Measurements from ENCODE around the gene NDUFA6.
A peak's percentile ranks its signal among the peaks of the same experiment; 100 is the strongest.
"Not testable (repeated sequence)": the region's sequence is repeated elsewhere in the genome, so short reads cannot be mapped to it uniquely, and the experiment has no call there.

Gene NDUFA6

GRCh38 chr22:42112793-42113192 is 22.2 kb upstream of the NDUFA6 start:
- not testable (repeated sequence) for DNase-seq

- DNase-seq = no peak
Observed at GRCh38 chr22:42111798-42112197, 21.2 kb upstream of the NDUFA6 start.

GRCh38 chr22:42108848-42109247 is 18.3 kb upstream of the NDUFA6 start:
- no peak for DNase-seq

- DNase-seq = not testable (repeated sequence)
Observed at GRCh38 chr22:42104332-42104860, 13.8 kb upstream of the NDUFA6 start.

- no peak for DNase-seq
Observed at GRCh38 chr22:42101199-42101598, 10.6 kb upstream of the NDUFA6 start.

- DNase-seq = no peak
Observed at GRCh38 chr22:42091455-42091782, 847 bp upstream of the NDUFA6 start.

GRCh38 chr22:42086051-42086450 is 4.5 kb downstream of the NDUFA6 start:
- no peak for DNase-seq

GRCh38 chr22:42084874-42085273 is 5.7 kb downstream of the NDUFA6 start:
- DNase-seq = no peak

GRCh38 chr22:42083119-42083518 is 7.5 kb downstream of the NDUFA6 start:
- DNase-seq = no peak

GRCh38 chr22:42080287-42080686 is 10.3 kb downstream of the NDUFA6 start:
- DNase-seq = peak; percentile 44

GRCh38 chr22:42079319-42080251 is 11.0 kb downstream of the NDUFA6 start, which contains the start of gene SMDT1:
TSS of gene SMDT1 (plus strand) at chr22:42079700. CDS start at chr22:42079769, 69 bp downstream.
- DNase-seq = peak; percentile 99

- DNase-seq = no peak
Observed at GRCh38 chr22:42078469-42079318, 11.9 kb downstream of the NDUFA6 start.

- no peak for DNase-seq
Observed at GRCh38 chr22:42077486-42078125, 13.0 kb downstream of the NDUFA6 start.

- no peak for DNase-seq
Observed at GRCh38 chr22:42076764-42077485, 13.6 kb downstream of the NDUFA6 start.

GRCh38 chr22:42074846-42075676 is 15.5 kb downstream of the NDUFA6 start:
- DNase-seq = no peak

GRCh38 chr22:42074132-42074811 is 16.3 kb downstream of the NDUFA6 start, which contains the start of gene PHETA2:
TSS of gene PHETA2 (plus strand) at chr22:42074248. CDS start at chr22:42077294, 3,046 bp downstream.
- peak; percentile 61 for DNase-seq

- no peak for DNase-seq
Observed at GRCh38 chr22:42073621-42074041, 16.9 kb downstream of the NDUFA6 start.

GRCh38 chr22:42072606-42073330 is 17.8 kb downstream of the NDUFA6 start:
- no peak for DNase-seq

- not testable (repeated sequence) for DNase-seq
Observed at GRCh38 chr22:42071508-42071907, 19.1 kb downstream of the NDUFA6 start.

All from CD4-positive, alpha-beta T cell treated with Interleukin-17A for 1 hour (primary cell).